RWPE2 (cell line): ENCODE results near the gene SIGLEC12.

ENCODE experiments used
- ATAC-seq: fragments of 200-7000 bp; cut with Tn5 transposase; 3 replicates; pipeline ENCODE4 v1.9.1; 2021; ENCODE audit warnings: low read depth
- DNase-seq: peaks from one replicate; pipeline ENCODE4 v3.0.0-alpha.2; 2020; ENCODE audit warnings: low spot score
- H3K27ac ChIP-seq: fragments of 450-650 bp; 2 replicates; pipeline ENCODE4 v1.5.1; 2017; ENCODE audit warnings: mild to moderate bottlenecking; ENCODE audit not compliant: poor library complexity, severe bottlenecking
- H3K27me3 ChIP-seq: fragments of 250-450 bp; sonication (Bioruptor Pico); 2 replicates; pipeline ENCODE4 v1.5.1; 2021; ENCODE audit warnings: mild to moderate bottlenecking, moderate library complexity; ENCODE audit not compliant: insufficient read depth, poor library complexity, severe bottlenecking
- H3K36me3 ChIP-seq: fragments of 250-450 bp; sonication (Bioruptor Pico); 2 replicates; pipeline ENCODE4 v1.5.1; 2020; ENCODE audit warnings: low read depth, mild to moderate bottlenecking, moderate library complexity
- H3K4me1 ChIP-seq: fragments of 250-450 bp; sonication (Bioruptor Pico); 2 replicates; pipeline ENCODE4 v1.5.1; 2021; ENCODE audit warnings: mild to moderate bottlenecking, moderate library complexity; ENCODE audit not compliant: insufficient read depth, poor library complexity, severe bottlenecking
- H3K4me3 ChIP-seq: fragments of 250-450 bp; sonication (Bioruptor Pico); 2 replicates; pipeline ENCODE4 v1.5.1; 2021; ENCODE audit warnings: mild to moderate bottlenecking, moderate library complexity; ENCODE audit not compliant: severe bottlenecking
- H3K9me3 ChIP-seq: fragments of 250-450 bp; sonication (Bioruptor Pico); 2 replicates; pipeline ENCODE4 v1.5.1; 2021; ENCODE audit warnings: mild to moderate bottlenecking, moderate library complexity; ENCODE audit not compliant: severe bottlenecking
- CTCF ChIP-seq: fragments of 450-650 bp; IDR thresholded peaks from one replicate; pipeline ENCODE4 v1.5.1; 2017; ENCODE audit warnings: mild to moderate bottlenecking, moderate library complexity; ENCODE audit not compliant: poor library complexity, severe bottlenecking

SIGLEC12 gene

DNA sequence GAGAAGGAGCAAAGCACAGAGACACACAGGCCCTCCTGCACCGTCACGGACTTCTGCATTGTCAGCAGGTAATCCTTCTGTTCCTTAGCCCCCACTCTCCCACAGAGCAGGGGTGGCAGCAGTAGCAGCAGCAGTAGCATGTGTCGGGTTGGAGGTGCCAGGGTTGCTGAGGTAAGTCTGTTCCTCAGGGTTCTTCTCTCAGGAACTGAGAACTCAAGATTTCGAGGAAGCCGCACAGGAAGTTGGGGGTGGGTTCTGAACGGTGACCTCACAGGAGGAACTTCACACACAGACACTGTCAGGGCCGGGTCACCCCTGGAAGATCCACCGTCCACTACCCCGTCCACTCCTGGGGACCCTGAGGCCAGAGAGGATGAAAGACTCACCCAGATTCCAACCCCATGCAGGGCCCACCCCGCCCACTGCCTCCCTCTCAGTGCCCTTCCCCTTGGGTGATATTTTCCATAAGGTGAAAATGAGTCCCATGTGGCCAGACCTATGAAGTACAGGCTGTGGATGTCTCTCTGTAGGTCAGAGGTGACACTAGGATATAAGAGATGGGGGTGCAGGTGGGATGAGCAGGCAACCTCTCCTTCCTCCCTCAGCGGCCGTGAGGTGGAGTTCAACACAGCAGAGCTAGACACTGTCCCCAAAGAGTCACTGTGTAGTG is at the start of gene SIGLEC12:
Gene SIGLEC12, minus strand, starts transcription at position 207 of the 670 bp plus-strand sequence. Its CDS starts 67 bp downstream, at position 140.
- no peak for TF ChIP-seq CTCF
- H3K4me1 ChIP-seq: no peaks in the 10 kb centered on the region
- no peak within 1 kb of the TSS for H3K27ac ChIP-seq
- H3K27me3 ChIP-seq: no peaks in the 10 kb centered on the region
- ATAC-seq: no peak
- no peaks in the 10 kb centered on the region for H3K9me3 ChIP-seq
- no peak within 1 kb of the TSS for H3K4me3 ChIP-seq
- H3K36me3 ChIP-seq: no peaks in the 10 kb centered on the region
- DNase-seq: no peak

DNA sequence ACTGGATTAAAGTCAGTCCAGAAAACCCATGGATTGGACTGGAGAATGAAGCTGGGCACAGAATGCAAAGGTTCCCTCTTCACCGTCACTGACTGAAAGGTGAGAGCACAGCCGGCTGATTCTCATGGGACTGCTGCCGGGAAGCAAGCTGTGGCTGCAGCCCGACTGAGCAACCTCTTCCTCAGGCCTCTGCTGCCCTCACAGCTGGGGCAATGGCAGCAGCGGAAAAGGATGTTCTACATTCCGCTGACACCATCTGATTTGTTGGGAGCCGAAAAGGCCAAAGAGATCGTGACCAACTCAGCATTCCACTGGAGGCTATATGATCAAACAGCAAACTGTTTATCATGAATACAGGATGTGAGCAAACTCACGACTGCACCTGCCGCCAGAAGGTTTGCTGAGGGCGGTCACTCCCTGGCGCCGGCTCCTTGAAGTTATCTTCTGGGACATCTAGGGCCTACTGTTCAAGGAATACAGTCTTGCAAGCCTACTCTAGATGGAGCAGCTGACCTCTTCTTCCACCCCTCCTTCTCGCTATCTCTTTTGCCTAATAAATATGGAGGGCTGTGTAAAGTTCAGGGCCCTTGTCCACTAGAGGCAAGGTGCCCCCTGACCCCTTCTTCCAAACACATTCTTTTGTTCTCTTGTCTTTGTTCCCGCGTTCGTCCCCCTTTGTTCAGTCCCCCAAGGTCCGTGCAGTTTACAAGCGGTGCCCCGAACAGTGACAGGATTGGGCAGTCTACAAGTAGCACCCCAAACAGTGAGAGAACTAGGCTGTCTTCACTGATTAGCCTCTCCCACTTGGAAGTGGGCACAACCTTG is 49.5 kb upstream of the SIGLEC12 start:
- Histone ChIP-seq H3K27me3 (no peaks in the 10 kb centered on the region), H3K9me3 (no peaks in the 10 kb centered on the region), H3K27ac (no peak overlapping the region), H3K4me3 (no peak overlapping the region), H3K4me1 (no peaks in the 10 kb centered on the region), H3K36me3 (no peaks in the 10 kb centered on the region)
- ATAC-seq: no peak
- no peak for DNase-seq
- TF ChIP-seq CTCF: no peak

DNA sequence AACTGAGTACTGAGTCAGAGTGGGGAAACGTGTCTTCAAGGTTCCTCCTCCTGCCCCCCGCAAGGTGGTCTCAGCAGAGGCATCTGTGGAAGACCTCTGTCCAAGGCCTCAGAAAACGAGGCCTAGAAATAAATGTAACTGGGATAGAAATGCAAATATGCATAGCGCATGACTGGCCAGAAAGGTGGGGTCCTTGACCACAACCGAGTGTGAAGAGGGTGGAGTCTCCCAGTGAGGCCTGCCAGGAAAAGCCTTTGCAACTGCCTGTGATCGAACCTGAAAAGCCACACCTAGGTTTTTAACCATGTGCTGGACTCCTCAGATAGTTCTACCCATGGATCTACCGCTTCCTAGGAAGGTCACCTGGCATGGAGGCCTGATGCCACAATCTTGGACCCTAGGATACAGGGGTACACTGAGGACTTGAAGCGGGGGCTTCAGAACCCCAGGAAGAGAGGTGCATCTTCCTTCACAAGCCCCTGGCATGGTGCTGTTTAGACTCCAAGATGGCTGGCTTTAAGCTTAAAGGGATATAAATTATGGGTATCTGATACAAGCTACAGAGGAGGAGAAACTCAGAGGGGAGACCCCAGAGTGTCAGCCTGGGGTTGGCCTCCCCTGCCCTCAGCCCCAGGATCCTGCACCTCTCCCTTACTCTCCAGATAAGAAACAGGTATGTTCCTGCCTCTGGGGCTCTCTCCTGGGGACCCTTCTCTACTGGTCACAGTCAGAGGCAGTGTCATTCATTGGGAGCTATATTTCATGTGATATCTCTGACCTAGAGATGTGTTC is 48.1 kb upstream of the SIGLEC12 start:
- Histone ChIP-seq H3K9me3 (no peaks in the 10 kb centered on the region), H3K27me3 (no peaks in the 10 kb centered on the region), H3K4me1 (no peaks in the 10 kb centered on the region), H3K27ac (no peak overlapping the region), H3K4me3 (no peak overlapping the region), H3K36me3 (no peaks in the 10 kb centered on the region)
- DNase-seq (no peak), ATAC-seq (no peak)
- TF ChIP-seq CTCF: no peak

DNA sequence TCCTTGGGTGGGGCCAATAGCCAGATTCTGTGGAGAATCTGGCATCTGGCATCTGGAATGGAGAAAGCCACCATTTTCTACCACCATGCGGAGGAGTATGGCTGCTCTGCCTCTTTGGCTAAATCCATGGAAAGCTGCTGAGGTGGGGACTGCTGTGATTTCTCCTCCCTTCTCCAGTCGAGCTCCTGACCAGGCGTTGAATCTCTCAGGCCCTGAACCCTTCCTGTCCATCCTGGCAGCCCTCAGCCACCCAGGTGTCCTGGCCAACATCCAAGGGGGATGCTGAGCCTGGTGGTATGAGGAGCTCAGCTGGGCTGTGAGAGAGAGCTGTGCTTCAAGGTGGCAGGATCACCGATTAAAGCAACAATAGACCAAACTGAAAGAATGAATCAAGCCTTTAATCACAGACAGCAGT is 47.3 kb upstream of the SIGLEC12 start:
- no peak for ATAC-seq
- TF ChIP-seq CTCF: no peak
- Histone ChIP-seq H3K4me3 (no peak overlapping the region), H3K27me3 (no peaks in the 10 kb centered on the region), H3K36me3 (no peaks in the 10 kb centered on the region), H3K4me1 (no peaks in the 10 kb centered on the region), H3K9me3 (no peaks in the 10 kb centered on the region), H3K27ac (no peak overlapping the region)
- no peak for DNase-seq
